Thyroid gland (tissue), 4 donors: ENCODE data around the gene SHH.

ENCODE experiments used
- POLR2A ChIP-seq, 2 donors: fragments of 450-650 bp; IDR thresholded peaks; one replicate each; pipeline ENCODE4 v1.6.1; 2017; ENCODE audit warnings: antibody characterized with exemption in 2 of 2, mild to moderate bottlenecking in 2 of 2, moderate library complexity in 1 of 2
- TF ChIP-seq, protein P1 (sequence below), 6 experiments: fragments of 200-600 bp in 3 of 6; fragments of 450-650 bp in 3 of 6; sonication (generic) in 3 of 6; IDR thresholded peaks; one replicate each; pipeline ENCODE4 v1.5.1; 2016 to 2019; ENCODE audit warnings: antibody characterized with exemption in 6 of 6, mild to moderate bottlenecking in 2 of 6, inconsistent platforms in 1 of 6, moderate library complexity in 1 of 6

DNA sequence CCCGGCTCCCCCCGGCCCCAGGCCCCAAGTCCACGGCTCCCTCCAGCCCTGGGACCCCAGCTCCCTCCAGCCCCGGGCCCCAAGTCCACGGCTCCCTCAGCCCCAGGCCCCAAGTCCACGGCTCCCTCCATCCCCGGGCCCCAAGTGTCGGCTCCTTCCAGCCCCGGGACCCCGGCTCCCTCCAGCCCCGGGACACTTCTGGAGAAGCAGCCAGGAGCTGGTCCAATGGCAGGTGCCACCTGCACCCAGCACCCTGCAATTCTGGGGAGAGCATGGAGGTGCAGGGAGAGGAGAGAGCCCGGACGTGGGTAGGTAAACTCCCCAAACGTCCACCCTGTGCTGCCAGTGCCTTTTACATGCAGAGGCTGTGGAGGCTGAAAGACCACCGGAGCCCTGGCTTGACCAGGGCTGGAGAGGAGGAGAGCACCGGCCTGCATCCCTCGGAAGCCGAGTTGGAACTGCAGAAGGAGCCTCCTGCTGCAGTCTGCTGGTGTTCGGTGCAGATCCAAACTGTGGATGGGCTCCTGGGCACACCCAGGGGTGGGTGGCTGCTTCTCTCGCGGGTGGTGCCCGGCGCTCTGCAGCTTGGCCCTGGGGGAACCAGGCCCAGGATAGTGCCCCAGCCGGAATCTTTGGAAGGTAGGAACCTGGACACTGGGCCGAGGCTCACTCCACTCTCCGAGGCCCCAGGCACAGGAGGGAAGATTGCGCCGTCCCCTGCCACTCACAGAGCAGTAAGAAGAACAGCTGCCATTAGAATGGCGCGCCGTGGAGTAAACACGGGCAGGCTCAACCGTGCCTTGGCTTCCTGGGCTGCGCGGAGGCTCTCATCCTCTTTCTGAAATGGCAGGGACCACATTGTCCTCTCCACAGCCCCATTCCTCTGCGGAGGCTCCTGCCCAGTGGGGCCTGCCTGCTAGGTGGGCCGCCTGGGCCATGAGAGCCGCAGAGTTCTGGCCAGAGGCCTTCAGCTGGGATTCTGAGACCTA, 14.7 kb downstream of the SHH start:
- TF ChIP-seq, protein P1, sequence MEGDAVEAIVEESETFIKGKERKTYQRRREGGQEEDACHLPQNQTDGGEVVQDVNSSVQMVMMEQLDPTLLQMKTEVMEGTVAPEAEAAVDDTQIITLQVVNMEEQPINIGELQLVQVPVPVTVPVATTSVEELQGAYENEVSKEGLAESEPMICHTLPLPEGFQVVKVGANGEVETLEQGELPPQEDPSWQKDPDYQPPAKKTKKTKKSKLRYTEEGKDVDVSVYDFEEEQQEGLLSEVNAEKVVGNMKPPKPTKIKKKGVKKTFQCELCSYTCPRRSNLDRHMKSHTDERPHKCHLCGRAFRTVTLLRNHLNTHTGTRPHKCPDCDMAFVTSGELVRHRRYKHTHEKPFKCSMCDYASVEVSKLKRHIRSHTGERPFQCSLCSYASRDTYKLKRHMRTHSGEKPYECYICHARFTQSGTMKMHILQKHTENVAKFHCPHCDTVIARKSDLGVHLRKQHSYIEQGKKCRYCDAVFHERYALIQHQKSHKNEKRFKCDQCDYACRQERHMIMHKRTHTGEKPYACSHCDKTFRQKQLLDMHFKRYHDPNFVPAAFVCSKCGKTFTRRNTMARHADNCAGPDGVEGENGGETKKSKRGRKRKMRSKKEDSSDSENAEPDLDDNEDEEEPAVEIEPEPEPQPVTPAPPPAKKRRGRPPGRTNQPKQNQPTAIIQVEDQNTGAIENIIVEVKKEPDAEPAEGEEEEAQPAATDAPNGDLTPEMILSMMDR (IDR thresholded peaks at IDR 0.05): no peak
- TF ChIP-seq POLR2A (IDR thresholded peaks at IDR 0.05): no peak
